ENCODE measurements around the gene COBLL1. TPM values are rescaled to one million over a fixed set of nuclear protein-coding genes. Genes with fewer than 3 reads are reported as not detected.
A peak's percentile ranks its signal among the peaks of the same experiment; 100 is the strongest.

COBLL1 gene
- total RNA-seq, 1 experiment from 2014 or later: 42.1 TPM

- CTCF ChIA-PET: no interaction called here
Measured at GRCh38 chr2:164691346-164691887, 150.2 kb downstream of the COBLL1 start.

GRCh38 chr2:164690361-164690760, 151.3 kb downstream of the COBLL1 start:
- DNase-seq: no peak
- ChIA-PET POLR2A (no interaction called here), CTCF (no interaction called here)
- Mint-ChIP-seq H3K36me3 (ENCODE audit: insufficient read depth, unreplicated experiment) (peaks cover 35% of the 10 kb centered on the region), H3K27ac (ENCODE audit: unreplicated experiment) (no peak overlapping the region), H3K27me3 (ENCODE audit: insufficient read depth, unreplicated experiment) (no peaks in the 10 kb centered on the region), H3K4me1 (ENCODE audit: low read depth, unreplicated experiment) (peaks cover 7% of the 10 kb centered on the region), H3K9me3 (ENCODE audit: unreplicated experiment) (no peaks in the 10 kb centered on the region), H3K4me3 (ENCODE audit: unreplicated experiment) (no peak overlapping the region)
- no peaks in the 10 kb centered on the region for H3K9me3 ChIP-seq
- H3K4me3 ChIP-seq (ENCODE audit: low read depth, low read length): no peak overlapping the region
- no TSS peak for BruUV-seq (replicated peaks)
- TF ChIP-seq CTCF (IDR thresholded peaks at IDR 0.05; ENCODE audit: insufficient read depth in 1 of 2, low read depth in 1 of 2, low read length in 1 of 2, severe bottlenecking in 1 of 2, unreplicated experiment in 1 of 2): no peak
- intact Hi-C loops (cut with micrococcal nuclease; ENCODE audit: unreplicated experiment): no loop called here
- H3K27me3 ChIP-seq (replicated peaks; ENCODE audit: control insufficient read depth, insufficient read depth, low read length): no peaks in the 10 kb centered on the region
- H3K4me1 ChIP-seq: peaks cover 31% of the 10 kb centered on the region
- H3K36me3 ChIP-seq (ENCODE audit: control insufficient read depth, insufficient read depth, low read length): peaks cover 3% of the 10 kb centered on the region

More at GRCh38 chr2:164691346-164691887, 150.2 kb downstream of the COBLL1 start:
- no peaks in the 10 kb centered on the region for H3K27me3 ChIP-seq (replicated peaks; ENCODE audit: control insufficient read depth, insufficient read depth, low read length)
- intact Hi-C loops (cut with micrococcal nuclease; ENCODE audit: unreplicated experiment): no loop called here
- no peak overlapping the region for H3K4me3 ChIP-seq (ENCODE audit: low read depth, low read length)
- Mint-ChIP-seq H3K27me3 (ENCODE audit: insufficient read depth, unreplicated experiment) (no peaks in the 10 kb centered on the region), H3K27ac (ENCODE audit: unreplicated experiment) (no peak overlapping the region), H3K4me3 (ENCODE audit: unreplicated experiment) (peak overlapping the region; percentile 15), H3K4me1 (ENCODE audit: low read depth, unreplicated experiment) (peaks cover 9% of the 10 kb centered on the region), H3K36me3 (ENCODE audit: insufficient read depth, unreplicated experiment) (peaks cover 37% of the 10 kb centered on the region), H3K9me3 (ENCODE audit: unreplicated experiment) (no peaks in the 10 kb centered on the region)
- no peak for TF ChIP-seq CTCF (IDR thresholded peaks at IDR 0.05; ENCODE audit: insufficient read depth in 1 of 2, low read depth in 1 of 2, low read length in 1 of 2, severe bottlenecking in 1 of 2, unreplicated experiment in 1 of 2)
- BruUV-seq (replicated peaks): no TSS peak
- peaks cover 31% of the 10 kb centered on the region for H3K4me1 ChIP-seq
- no peaks in the 10 kb centered on the region for H3K9me3 ChIP-seq
- POLR2A ChIA-PET: no interaction called here
- peaks cover 3% of the 10 kb centered on the region for H3K36me3 ChIP-seq (ENCODE audit: control insufficient read depth, insufficient read depth, low read length)
- no peak for DNase-seq

- H3K27me3 Mint-ChIP-seq (ENCODE audit: insufficient read depth, unreplicated experiment): no peaks in the 10 kb centered on the region
- no peak for DNase-seq
- H3K4me3 Mint-ChIP-seq (ENCODE audit: unreplicated experiment): no peak overlapping the region
- H3K36me3 Mint-ChIP-seq (ENCODE audit: insufficient read depth, unreplicated experiment): peaks cover 25% of the 10 kb centered on the region
- H3K4me3 ChIP-seq (ENCODE audit: low read depth, low read length): no peak overlapping the region
- ChIA-PET CTCF (no interaction called here), POLR2A (no interaction called here)
- intact Hi-C loops (cut with micrococcal nuclease; ENCODE audit: unreplicated experiment): no loop called here
- H3K27ac Mint-ChIP-seq (ENCODE audit: unreplicated experiment): no peak overlapping the region
- peaks cover 7% of the 10 kb centered on the region for H3K4me1 Mint-ChIP-seq (ENCODE audit: low read depth, unreplicated experiment)
- peaks cover 26% of the 10 kb centered on the region for H3K4me1 ChIP-seq
- no peaks in the 10 kb centered on the region for H3K9me3 ChIP-seq
- H3K27me3 ChIP-seq (replicated peaks; ENCODE audit: control insufficient read depth, insufficient read depth, low read length): no peaks in the 10 kb centered on the region
- no TSS peak for BruUV-seq (replicated peaks)
- TF ChIP-seq CTCF (IDR thresholded peaks at IDR 0.05; ENCODE audit: insufficient read depth in 1 of 2, low read depth in 1 of 2, low read length in 1 of 2, severe bottlenecking in 1 of 2, unreplicated experiment in 1 of 2): no peak
- peaks cover 3% of the 10 kb centered on the region for H3K36me3 ChIP-seq (ENCODE audit: control insufficient read depth, insufficient read depth, low read length)
- H3K9me3 Mint-ChIP-seq (ENCODE audit: unreplicated experiment): no peaks in the 10 kb centered on the region
Measured at GRCh38 chr2:164688896-164689419, 152.7 kb downstream of the COBLL1 start.
